Immature natural killer cell (primary cell): ENCODE measurements around the gene AQP10. TPM values are rescaled to one million over a fixed set of nuclear protein-coding genes. Genes with fewer than 3 reads are reported as not detected.
A peak's percentile ranks its signal among the peaks of the same experiment; 100 is the strongest.
"Not testable (repeated sequence)": the region's sequence is repeated elsewhere in the genome, so short reads cannot be mapped to it uniquely, and the experiment has no call there.

Source experiments
- DNase-seq, 3 donors: peaks; one replicate each; pipeline ENCODE4 v3.0.0; 2022; ENCODE audit warnings: mixed read lengths in 1 of 3
- H3K27ac Mint-ChIP-seq, 6 donors: one replicate each; pipeline ENCODE4 v1.8.0; 2020; ENCODE audit warnings: mixed read lengths in 6 of 6, mild to moderate bottlenecking in 5 of 6, inconsistent platforms in 4 of 6, moderate library complexity in 3 of 6
- H3K27me3 Mint-ChIP-seq, 3 donors: one replicate each; pipeline ENCODE4 v1.8.0; 2020 to 2021; ENCODE audit warnings: low read depth in 3 of 3, mild to moderate bottlenecking in 3 of 3, mixed read lengths in 3 of 3, moderate library complexity in 3 of 3, inconsistent platforms in 1 of 3
- H3K36me3 Mint-ChIP-seq, 3 donors: one replicate each; pipeline ENCODE4 v1.8.0; 2020; ENCODE audit warnings: mixed read lengths in 3 of 3, inconsistent platforms in 2 of 3, mild to moderate bottlenecking in 2 of 3
- H3K4me1 Mint-ChIP-seq, 2 donors: one replicate each; pipeline ENCODE4 v1.8.0; 2020; ENCODE audit warnings: inconsistent platforms in 2 of 2, mild to moderate bottlenecking in 2 of 2, mixed read lengths in 2 of 2, moderate library complexity in 1 of 2
- H3K4me3 Mint-ChIP-seq, 5 donors: one replicate each; pipeline ENCODE4 v1.8.0; 2020; ENCODE audit warnings: mild to moderate bottlenecking in 5 of 5, mixed read lengths in 5 of 5, inconsistent platforms in 3 of 5, moderate library complexity in 3 of 5
- H3K9me3 Mint-ChIP-seq, 6 donors: one replicate each; pipeline ENCODE4 v1.8.0; 2020; ENCODE audit warnings: mild to moderate bottlenecking in 6 of 6, mixed read lengths in 6 of 6, inconsistent platforms in 4 of 6, moderate library complexity in 3 of 6
- polyA plus RNA-seq, 3 donors: library from polyadenylated mRNA; unstranded; fragments of 300-500 nt; fragmentation: Illumina TruSeq; gene quantifications; one replicate each; pipeline ENCODE4 v1.2.3, GENCODE V29; 2021

The AQP10 gene
- polyA plus RNA-seq, 3 donors from 2014 or later, result 0.24 TPM; not detected in 2

DNA sequence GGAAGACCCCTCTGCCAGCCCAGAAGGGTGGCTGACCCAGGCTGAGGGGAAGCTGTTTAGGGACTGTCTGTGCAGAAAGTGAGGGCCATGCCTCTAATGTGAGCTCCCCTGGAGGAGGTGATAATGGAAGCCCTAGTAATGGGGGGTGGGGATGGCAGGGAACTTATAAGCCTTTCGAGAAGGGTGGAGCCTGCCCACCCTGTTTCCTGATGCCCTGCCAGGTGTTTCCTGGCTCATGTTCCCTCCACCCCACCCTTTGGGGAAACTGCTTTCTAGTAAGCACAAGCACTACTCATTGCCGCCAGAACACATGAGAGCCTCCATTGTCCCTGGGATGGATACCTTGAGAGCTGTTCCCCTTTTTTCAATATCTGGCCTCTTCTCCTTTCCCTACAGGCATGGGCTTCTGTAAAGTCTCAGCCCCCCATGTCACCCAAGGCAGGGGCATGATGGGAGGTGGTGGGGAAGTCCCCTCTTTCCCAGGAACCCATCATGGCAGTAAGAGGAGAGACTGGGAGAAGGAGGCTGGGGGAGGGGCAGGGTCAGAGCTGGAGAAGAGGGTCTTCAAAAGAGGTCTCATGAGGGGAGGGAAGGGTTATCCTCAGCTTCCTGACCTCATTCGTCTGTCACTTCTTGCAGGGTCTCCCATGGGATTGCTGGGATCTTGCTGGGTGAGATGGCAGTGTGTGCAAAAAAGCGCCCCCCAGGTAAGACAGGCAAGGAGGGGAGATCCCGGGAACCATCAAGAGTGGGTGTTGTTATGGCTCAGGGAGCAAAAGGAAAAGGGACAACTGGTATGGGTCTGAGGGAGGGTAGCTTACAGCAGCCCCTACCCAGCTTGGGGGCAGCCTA, 6.8 kb downstream of the AQP10 start:
- peak overlapping the region; percentile 82 to 91 (median 86) for H3K4me3 Mint-ChIP-seq
- H3K27me3 Mint-ChIP-seq, result peaks cover 4 to 9% (median 5%) of the 10 kb centered on the region in 3 donors
- peaks cover 0 to 1% (median 0%) of the 10 kb centered on the region in 6 donors for H3K9me3 Mint-ChIP-seq
- H3K4me1 Mint-ChIP-seq, result peaks cover 59 to 66% of the 10 kb centered on the region in 2 donors
- no peak for DNase-seq
- peak overlapping the region; percentile 84 to 92 (median 88) for H3K27ac Mint-ChIP-seq
- H3K36me3 Mint-ChIP-seq, result peaks cover 4 to 19% (median 8%) of the 10 kb centered on the region in 3 donors

DNA sequence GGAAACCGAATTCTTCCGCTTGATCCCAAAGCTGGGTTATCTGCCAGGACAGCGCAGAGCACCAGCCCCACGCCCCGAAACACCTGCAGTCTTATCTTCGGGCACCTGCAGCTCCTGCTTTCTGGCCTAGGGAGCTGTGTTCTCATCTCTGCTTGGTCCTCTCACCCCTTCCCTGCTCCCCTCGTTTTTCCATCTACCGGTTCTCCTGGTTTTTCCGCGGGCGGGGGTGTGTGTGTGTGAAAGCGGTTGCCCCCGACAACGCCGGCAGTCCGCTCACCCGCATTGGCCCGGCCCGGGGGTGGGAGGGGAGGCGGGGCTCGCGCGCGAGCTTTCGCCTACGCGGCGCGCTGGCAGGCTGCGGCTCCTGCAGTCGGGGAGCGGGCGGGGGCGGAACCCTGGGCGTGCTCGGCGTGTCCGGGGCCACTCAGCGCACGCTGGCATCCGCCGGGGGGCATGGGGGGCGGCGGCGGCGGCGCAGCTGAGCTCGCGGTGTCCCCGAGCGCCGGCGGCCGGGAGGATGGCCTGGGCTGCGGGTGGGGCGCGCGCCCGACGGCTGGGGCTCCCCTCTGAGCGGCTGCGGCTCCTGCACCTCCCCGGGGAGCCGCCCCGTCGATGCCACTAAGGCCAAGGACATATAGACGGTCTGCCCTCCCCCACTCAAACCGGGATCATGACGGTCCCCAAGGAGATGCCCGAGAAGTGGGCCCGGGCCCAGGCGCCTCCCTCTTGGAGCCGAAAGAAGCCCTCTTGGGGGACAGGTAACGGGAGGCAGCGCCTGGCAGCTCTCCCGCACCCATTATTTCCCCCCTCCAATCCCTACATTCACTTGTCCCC, 7.6 kb downstream of the AQP10 start:
- H3K36me3 Mint-ChIP-seq, result peaks cover 4 to 21% (median 8%) of the 10 kb centered on the region in 3 donors
- H3K27me3 Mint-ChIP-seq, result peaks cover 2 to 9% (median 4%) of the 10 kb centered on the region in 3 donors
- peak overlapping the region; percentile 84 to 92 (median 88) for H3K27ac Mint-ChIP-seq
- peaks cover 59 to 66% of the 10 kb centered on the region in 2 donors for H3K4me1 Mint-ChIP-seq
- peak; percentile 87 to 90 (median 88) for DNase-seq
- H3K9me3 Mint-ChIP-seq, result peaks cover 0 to 1% (median 0%) of the 10 kb centered on the region in 6 donors
- peak overlapping the region; percentile 82 to 91 (median 86) for H3K4me3 Mint-ChIP-seq

DNA sequence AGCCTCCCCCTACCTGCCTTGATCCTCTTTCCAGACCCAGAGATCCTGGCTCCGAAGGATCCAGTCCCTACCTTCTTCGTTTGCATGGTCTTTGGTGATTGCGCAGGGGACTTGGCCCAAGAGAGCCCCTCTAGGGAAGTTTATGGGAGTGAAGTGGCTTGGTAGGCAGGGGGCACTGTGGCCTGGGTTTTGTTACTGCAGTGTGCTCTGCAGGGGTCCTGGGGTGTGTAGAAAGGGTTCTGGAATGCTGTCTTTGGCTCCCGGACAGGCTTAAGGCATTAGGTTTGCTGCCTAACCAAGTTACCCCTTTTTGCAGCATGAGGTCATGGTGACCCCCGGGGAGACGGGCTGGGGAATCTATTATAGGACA, 8.2 kb downstream of the AQP10 start:
- DNase-seq, result no peak

DNA sequence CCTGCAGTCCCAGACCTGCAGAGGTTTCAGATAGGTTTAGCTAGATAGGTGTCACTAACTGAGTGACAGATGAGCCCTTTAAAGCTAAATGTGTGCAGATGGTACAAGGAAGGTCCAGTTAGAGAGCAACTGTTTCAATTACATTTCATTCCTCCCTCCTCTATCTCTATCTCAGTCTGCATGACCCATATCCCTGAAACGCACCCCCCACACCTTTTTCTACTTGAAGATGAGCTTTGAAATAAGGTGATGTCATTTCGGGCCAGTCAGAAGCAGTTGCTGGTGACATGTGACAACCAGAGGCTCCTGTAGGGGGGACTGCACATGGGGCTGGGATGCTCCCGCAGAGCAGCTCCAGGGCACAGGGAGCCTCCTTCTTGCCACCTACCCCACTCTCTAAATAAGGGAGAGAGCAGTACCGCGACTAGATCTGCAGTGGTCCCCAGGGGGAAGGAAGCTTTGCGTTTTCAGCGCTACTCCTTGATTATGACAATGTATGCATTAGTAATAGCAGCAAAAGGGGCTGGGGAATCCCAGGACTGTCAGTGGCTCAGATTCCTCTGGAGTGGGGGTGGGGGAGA, 8.7 kb downstream of the AQP10 start:
- H3K27me3 Mint-ChIP-seq, result peaks cover 2 to 9% (median 3%) of the 10 kb centered on the region in 3 donors
- peak overlapping the region; percentile 55 to 81 (median 76) for H3K27ac Mint-ChIP-seq
- peaks cover 59 to 68% of the 10 kb centered on the region in 2 donors for H3K4me1 Mint-ChIP-seq
- DNase-seq, result no peak
- peak overlapping the region; percentile 57 to 78 (median 76) for H3K4me3 Mint-ChIP-seq
- H3K9me3 Mint-ChIP-seq, result peaks cover 0 to 1% (median 0%) of the 10 kb centered on the region in 6 donors
- H3K36me3 Mint-ChIP-seq, result peaks cover 7 to 28% (median 8%) of the 10 kb centered on the region in 3 donors

More for the DNA sequence above, 8.2 kb downstream of the AQP10 start:
- peak overlapping the region; percentile 57 to 78 (median 76) for H3K4me3 Mint-ChIP-seq
- H3K27ac Mint-ChIP-seq, result peak overlapping the region; percentile 55 to 81 (median 76)
- peaks cover 7 to 25% (median 8%) of the 10 kb centered on the region in 3 donors for H3K36me3 Mint-ChIP-seq
- peaks cover 0 to 1% (median 0%) of the 10 kb centered on the region in 6 donors for H3K9me3 Mint-ChIP-seq
- H3K4me1 Mint-ChIP-seq, result peaks cover 61 to 68% of the 10 kb centered on the region in 2 donors
- H3K27me3 Mint-ChIP-seq, result peaks cover 2 to 9% (median 2%) of the 10 kb centered on the region in 3 donors

DNA sequence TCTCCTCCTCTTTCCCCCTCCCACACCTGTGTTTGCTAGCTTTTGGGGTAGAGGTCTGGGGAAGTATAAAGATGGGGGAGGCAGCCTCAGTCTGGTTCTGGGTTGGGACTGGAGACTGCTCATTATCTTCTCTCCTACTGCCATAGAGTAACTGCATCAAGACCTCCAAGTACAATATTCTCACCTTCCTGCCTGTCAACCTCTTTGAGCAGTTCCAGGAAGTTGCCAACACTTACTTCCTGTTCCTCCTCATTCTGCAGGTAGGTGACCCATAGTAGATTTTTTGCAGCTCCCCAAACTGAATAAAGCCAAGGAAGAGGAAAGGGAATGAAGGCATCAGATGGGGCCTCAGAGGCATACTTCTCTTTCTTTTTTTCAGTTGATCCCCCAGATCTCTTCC, 9.8 kb downstream of the AQP10 start:
- H3K4me1 Mint-ChIP-seq, result peaks cover 66 to 75% of the 10 kb centered on the region in 2 donors
- peaks cover 0 to 1% (median 0%) of the 10 kb centered on the region in 6 donors for H3K9me3 Mint-ChIP-seq
- peak overlapping the region; percentile 29 to 91 (median 74) for H3K27ac Mint-ChIP-seq
- H3K27me3 Mint-ChIP-seq, result peaks cover 0 to 9% (median 3%) of the 10 kb centered on the region in 3 donors
- no peak for DNase-seq
- H3K36me3 Mint-ChIP-seq, result peaks cover 11 to 32% (median 13%) of the 10 kb centered on the region in 3 donors
- H3K4me3 Mint-ChIP-seq, result peak overlapping the region in 2 of 5 donors; percentile 16 to 33

DNA sequence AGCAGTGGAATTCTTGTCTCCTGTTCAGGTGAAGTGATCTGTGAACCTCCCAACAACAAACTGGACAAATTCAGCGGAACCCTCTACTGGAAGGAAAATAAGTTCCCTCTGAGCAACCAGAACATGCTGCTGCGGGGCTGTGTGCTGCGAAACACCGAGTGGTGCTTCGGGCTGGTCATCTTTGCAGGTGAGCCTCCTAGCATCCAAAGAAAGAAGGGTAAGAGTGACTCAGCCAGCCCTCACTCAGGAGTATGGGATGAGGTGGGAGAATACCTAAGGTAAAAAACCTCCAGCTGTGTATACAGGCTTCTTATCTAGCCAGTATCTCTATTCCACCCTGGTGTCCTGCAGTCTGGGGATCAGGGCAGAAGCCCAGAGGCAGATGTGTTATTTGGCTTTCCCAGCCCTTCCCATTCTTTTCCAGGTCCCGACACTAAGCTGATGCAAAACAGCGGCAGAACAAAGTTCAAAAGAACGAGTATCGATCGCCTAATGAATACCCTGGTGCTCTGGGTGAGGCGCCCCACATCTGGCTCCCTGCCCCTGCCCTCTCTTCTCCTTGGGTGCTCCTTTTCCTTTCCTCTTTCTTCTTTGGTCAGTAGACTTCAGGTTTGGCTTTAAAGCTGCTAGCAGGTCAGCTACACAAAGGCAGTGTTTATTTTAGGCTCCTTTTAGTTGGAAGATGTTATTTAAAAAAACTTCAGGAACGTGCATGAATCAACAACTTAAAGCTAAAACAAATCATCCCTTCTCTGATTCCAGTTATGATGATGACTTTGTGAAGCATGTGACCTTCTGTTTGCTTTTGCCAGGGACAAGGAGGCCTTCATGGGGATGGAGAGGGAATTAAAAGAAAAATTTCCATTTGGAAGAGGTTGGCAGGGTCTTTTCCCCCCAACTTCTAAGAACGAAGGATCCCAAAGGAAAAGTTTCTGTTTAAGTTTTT, 13.5 kb downstream of the AQP10 start:
- Mint-ChIP-seq H3K4me1 (peaks cover 63 to 73% of the 10 kb centered on the region in 2 donors), H3K36me3 (peaks cover 23 to 48% (median 25%) of the 10 kb centered on the region in 3 donors), H3K9me3 (no peaks in the 10 kb centered on the region), H3K27ac (peak overlapping the region; percentile 79 to 97 (median 92)), H3K27me3 (peaks cover 0 to 6% (median 5%) of the 10 kb centered on the region in 3 donors), H3K4me3 (peak overlapping the region in 1 of 5 donors; percentile 60)
- DNase-seq, result no peak

DNA sequence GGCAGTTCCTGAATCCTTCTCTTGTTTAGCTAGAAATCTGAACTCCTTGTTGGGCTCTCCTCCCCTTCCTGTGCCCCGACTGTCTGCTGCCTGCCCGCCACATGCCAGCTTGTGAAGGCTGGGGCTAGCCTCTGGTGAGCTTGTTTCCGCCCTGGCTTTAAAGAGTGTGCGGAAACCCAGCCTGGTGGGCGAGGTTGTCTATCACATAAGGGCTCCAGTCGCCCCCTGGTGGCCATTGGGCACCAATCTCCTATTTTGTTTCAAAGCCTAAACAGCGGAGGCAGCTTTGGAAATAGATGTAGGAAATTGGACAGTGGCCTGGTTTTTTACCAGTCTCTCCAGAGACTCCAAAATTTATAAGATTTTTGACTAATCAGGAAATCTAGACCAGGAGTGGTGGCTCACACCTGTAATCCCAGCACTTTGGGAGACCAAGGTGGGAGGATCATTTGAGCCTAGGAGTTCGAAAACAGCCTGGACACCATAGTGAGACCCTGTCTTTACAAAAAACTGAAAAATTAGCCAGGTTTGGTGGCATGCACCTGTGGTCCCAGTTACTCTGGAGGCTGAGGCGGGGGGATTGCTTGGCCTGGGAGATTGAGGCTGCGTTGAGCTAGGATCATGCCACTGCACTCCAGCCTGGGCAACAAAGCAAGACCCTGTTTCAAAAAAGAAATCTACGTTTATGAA, 14.3 kb downstream of the AQP10 start:
- peak; percentile 84 to 89 (median 87) for DNase-seq
- peaks cover 24 to 52% (median 25%) of the 10 kb centered on the region in 3 donors for H3K36me3 Mint-ChIP-seq
- H3K4me1 Mint-ChIP-seq, result peaks cover 62 to 71% of the 10 kb centered on the region in 2 donors
- peak overlapping the region; percentile 79 to 97 (median 92) for H3K27ac Mint-ChIP-seq
- H3K4me3 Mint-ChIP-seq, result peak overlapping the region; percentile 32 to 79 (median 60)
- H3K9me3 Mint-ChIP-seq, result no peaks in the 10 kb centered on the region
- peaks cover 0 to 6% (median 5%) of the 10 kb centered on the region in 3 donors for H3K27me3 Mint-ChIP-seq

DNA sequence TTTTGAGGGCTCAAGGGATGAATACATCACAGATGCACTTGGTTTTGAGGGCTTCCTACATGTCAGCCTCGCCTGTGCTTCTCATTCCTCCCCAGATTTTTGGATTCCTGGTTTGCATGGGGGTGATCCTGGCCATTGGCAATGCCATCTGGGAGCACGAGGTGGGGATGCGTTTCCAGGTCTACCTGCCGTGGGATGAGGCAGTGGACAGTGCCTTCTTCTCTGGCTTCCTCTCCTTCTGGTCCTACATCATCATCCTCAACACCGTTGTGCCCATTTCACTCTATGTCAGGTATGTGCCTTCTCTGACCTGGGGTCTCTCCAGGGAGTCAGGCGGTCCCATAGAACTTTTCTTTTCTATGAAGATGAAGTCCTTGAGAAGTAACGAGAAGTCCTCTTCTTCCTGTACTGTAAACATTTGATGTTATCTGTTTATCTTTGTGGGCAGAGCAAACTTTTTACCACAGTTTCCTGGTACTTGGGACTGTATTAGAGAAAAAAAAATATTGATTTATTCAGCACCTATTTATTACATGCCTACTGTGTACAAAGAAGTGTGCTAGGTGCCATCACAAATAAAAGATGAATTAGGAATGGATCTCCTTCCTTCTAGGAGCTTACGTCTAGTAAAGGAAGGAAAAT, 16.5 kb downstream of the AQP10 start:
- Mint-ChIP-seq H3K9me3 (no peaks in the 10 kb centered on the region), H3K36me3 (peaks cover 25 to 49% (median 25%) of the 10 kb centered on the region in 3 donors), H3K27ac (peak overlapping the region; percentile 65 to 90 (median 86)), H3K4me3 (peak overlapping the region; percentile 76 to 91 (median 82)), H3K27me3 (peaks cover 0 to 7% (median 2%) of the 10 kb centered on the region in 3 donors), H3K4me1 (peaks cover 70 to 73% of the 10 kb centered on the region in 2 donors)
- peak in 1 of 3 donors; percentile 24 for DNase-seq

DNA sequence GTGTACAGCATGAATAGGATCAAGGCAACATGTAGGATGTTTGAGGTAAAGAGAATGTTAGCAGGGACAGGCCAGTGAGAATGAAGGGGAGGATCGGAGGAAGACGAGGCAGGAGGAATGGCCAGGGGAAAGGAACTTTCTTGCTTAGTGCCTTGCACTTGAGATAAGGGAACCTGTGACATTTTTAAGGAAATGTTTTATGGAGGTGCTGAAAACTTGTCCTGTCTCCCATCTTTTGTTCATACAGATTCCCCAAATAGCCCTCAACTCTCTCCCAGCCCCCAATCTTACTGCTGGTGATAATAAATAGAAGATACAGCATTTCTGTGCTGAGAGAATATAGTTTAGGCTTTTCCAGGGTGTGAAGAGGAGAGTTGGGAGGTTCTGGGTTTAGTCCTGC, 18.0 kb downstream of the AQP10 start:
- no peak for DNase-seq
- peaks cover 84 to 87% of the 10 kb centered on the region in 2 donors for H3K4me1 Mint-ChIP-seq
- H3K4me3 Mint-ChIP-seq, result peak overlapping the region in 2 of 5 donors; percentile 15 to 51
- H3K36me3 Mint-ChIP-seq, result peaks cover 26 to 49% (median 32%) of the 10 kb centered on the region in 3 donors
- peak overlapping the region in 3 of 6 donors; percentile 11 to 53 (median 36) for H3K27ac Mint-ChIP-seq
- H3K9me3 Mint-ChIP-seq, result no peaks in the 10 kb centered on the region
- peaks cover 4 to 11% (median 9%) of the 10 kb centered on the region in 3 donors for H3K27me3 Mint-ChIP-seq

DNA sequence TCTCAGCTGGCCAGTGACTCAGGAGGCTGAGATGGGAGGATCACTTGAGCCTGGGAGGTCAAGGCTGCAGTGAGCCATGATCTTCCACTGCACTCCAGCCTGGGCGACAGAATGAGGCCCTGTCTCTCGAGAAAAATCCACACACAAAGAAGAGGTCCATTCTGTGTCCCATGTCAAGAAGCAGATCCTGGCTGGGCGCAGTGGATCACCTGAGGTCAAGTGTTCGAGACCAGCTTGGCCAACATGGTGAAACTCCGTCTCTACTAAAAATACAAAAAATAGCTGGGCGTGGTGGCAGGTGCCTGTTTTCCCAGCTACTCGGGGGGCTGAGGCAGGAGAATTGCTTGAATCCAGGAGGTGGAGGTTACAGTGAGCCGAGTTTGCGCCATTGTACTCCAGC, 20.5 kb downstream of the AQP10 start:
- peaks cover 31 to 57% (median 40%) of the 10 kb centered on the region in 3 donors for H3K36me3 Mint-ChIP-seq
- H3K27ac Mint-ChIP-seq, result peak overlapping the region; percentile 35 to 98 (median 94)
- not testable (repeated sequence) for H3K9me3 Mint-ChIP-seq, DNase-seq
- H3K4me3 Mint-ChIP-seq, result peak overlapping the region in 3 of 5 donors; percentile 43 to 88 (median 46)
- H3K4me1 Mint-ChIP-seq, result peaks cover 86 to 89% of the 10 kb centered on the region in 2 donors
- peaks cover 4 to 11% (median 9%) of the 10 kb centered on the region in 3 donors for H3K27me3 Mint-ChIP-seq

DNA sequence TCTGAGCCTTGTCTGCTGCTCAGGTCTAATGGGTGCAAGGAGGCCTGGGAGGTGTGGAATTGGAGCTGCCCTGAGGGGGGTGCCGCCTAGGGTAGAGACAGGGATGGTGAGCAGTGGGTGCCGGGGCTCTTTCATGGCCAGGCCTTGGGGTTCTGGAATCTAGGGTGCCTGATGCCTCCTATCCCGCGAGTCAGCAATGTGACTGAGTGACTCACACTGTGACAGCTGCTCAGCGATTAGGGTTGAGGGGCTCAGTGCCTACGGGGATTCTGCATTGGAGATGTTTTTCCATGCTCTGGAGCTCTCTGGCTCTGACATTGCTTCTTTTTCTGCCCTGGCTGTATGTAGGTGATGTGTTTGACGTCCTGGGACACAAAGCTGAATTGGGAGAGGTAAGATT, 21.2 kb downstream of the AQP10 start:
- H3K9me3 Mint-ChIP-seq, result no peaks in the 10 kb centered on the region
- peaks cover 84 to 90% of the 10 kb centered on the region in 2 donors for H3K4me1 Mint-ChIP-seq
- peaks cover 31 to 62% (median 41%) of the 10 kb centered on the region in 3 donors for H3K36me3 Mint-ChIP-seq
- peak overlapping the region; percentile 84 to 91 (median 89) for H3K4me3 Mint-ChIP-seq
- no peak for DNase-seq
- H3K27ac Mint-ChIP-seq, result peak overlapping the region; percentile 92 to 99 (median 97)
- H3K27me3 Mint-ChIP-seq, result peaks cover 4 to 11% (median 9%) of the 10 kb centered on the region in 3 donors
